HT-29 (cell line): Measurements from ENCODE around the gene GPR149. TPM values are rescaled to one million over a fixed set of nuclear protein-coding genes. Genes with fewer than 3 reads are reported as not detected.
"Not testable (repeated sequence)": the region's sequence is repeated elsewhere in the genome, so short reads cannot be mapped to it uniquely, and the experiment has no call there.

Source experiments
- DNase-seq: peaks from one replicate; pipeline ENCODE4 v3.0.0-alpha.2; 2015; ENCODE audit warnings: low spot score
- total RNA-seq: library from RNA; depleted of rRNA; stranded (reverse); fragments of >200 nt; shearing (Covaris generic); gene quantifications from 2 replicates; pipeline ENCODE4 v1.2.3, GENCODE V29; 2014; rRNA removed

GPR149 gene, protein sequence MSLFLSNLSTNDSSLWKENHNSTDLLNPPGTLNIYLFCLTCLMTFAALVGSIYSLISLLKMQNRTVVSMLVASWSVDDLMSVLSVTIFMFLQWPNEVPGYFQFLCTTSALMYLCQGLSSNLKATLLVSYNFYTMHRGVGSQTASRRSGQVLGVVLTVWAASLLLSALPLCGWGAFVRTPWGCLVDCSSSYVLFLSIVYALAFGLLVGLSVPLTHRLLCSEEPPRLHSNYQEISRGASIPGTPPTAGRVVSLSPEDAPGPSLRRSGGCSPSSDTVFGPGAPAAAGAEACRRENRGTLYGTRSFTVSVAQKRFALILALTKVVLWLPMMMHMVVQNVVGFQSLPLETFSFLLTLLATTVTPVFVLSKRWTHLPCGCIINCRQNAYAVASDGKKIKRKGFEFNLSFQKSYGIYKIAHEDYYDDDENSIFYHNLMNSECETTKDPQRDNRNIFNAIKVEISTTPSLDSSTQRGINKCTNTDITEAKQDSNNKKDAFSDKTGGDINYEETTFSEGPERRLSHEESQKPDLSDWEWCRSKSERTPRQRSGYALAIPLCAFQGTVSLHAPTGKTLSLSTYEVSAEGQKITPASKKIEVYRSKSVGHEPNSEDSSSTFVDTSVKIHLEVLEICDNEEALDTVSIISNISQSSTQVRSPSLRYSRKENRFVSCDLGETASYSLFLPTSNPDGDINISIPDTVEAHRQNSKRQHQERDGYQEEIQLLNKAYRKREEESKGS
- not detected in 2 replicates for total RNA-seq

DNA sequence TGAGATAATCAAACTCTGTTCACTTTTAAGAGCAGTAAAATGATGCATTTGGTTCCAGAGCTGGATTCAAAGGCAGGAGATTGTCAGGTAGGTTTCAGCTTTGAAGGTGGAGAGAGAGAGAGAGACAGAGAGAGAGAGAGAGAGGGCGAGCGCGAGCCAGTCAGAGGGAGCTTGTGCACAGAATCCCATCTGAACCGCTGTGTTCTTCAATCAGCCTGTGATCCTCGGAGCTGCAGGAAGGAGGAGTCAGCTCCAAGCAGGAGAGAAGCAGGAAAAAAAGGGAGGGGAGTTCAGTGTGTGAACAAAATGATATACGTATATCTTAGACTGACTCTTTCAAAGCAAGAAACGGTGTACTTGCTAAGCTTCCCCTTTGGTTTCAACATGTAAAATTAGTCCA lies at the start of gene GPR149:
GPR149 (minus strand) TSS at position 177 of the 400 bp plus-strand sequence. CDS start 575 bp downstream, outside the sequence.
- DNase-seq: no peak

- DNase-seq: no peak
Observed at GRCh38 chr3:154473769-154474168, 43.8 kb upstream of the GPR149 start.

DNA sequence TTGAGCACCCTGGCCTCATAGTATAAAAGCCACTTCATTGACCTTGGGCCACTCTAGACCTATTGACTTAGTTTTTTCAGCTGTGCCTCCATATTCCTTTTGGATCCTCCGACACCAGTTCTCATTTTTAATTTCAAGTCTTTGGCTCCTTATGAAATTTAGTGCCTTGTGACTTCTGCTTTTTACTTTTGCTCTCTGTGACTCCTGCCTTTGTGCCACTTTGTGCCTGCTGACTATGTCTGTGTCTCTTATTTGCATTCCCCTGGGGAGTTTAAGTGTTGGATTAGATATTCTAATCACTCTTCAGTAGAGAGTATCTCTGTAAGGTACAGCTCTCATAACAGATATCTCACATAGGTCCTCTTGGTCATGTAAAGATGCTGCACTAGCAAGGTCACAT lies 39.6 kb upstream of the GPR149 start:
- no peak for DNase-seq

DNA sequence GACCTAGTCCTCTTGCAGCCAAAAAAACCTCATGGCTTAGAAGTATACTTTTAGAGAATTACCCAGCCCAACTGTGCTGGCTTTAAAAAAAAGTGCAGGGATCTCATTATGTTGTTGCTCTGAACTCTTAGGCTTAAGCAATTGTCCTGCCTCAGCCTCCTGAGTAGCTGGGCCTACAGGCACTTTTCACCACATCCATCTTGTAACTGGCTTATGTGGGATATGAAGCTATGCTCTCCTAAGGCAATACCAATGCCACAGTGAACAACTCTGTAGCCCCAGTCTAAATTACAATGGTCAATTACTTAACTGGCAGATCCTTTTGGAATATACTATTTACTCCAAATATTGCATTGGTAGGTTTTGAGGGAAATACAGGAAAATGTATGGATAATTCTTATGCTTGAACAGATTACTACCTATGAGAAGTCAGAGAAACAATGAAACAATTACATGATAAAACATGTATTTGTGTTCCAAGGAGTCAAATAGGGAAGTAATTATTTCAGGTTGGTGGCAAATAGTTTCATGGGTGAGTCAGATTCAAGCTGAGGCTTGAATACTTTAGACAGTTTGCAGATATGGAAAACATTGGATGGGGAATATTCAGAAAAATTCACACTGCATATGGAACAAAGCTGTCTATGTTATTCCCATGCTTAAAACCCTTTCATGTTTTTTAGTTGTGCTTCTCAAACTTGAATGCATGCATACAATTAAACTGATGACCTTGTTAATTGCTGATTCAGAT lies 34.6 kb upstream of the GPR149 start:
- DNase-seq: no peak

DNA sequence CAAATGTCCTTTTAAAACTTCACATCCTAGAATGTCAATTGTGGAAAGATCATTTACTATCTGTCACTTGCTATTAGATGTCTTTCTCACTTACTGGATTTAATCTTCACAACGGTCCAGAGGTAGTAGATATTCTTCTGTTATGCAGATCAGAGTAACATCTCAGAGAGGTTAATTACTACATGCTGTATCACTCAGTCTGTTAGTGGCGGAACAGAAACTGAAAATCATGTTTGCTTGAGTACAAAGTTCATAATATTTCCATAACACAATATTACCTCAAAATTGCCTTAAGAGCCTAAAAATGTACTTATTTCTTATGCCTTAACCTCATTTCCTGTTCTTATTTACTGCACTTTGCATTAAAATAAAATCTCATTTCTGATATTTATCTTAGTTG lies 28.6 kb upstream of the GPR149 start:
- DNase-seq: no peak

DNA sequence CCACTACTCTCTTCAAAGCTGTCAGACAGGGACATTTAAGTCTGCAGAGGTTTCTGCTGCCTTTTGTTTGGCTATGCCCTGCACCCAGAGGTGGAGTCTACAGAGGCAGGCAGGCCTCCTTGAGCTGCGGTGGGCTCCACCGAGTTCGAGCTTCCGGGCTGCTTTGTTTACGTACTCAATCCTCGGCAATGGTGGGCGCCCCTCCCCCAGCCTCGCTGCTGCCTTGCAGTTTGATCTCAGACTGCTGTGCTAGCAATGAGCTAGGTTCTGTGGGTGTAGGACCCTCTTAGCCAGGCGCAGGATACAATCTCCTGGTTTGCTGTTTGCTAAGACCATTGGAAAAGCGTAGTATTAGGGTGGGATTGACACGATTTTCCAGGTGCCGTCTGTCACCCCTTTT lies 9.1 kb upstream of the GPR149 start:
- DNase-seq: not testable (repeated sequence)

GRCh38 chr3:154431043-154431442 lies 1.1 kb upstream of the GPR149 start:
- DNase-seq: no peak

GRCh38 chr3:154428286-154429206 lies 1.4 kb downstream of the GPR149 start:
- DNase-seq: no peak

- DNase-seq: no peak
Observed at GRCh38 chr3:154427685-154428285, 2.2 kb downstream of the GPR149 start.

DNA sequence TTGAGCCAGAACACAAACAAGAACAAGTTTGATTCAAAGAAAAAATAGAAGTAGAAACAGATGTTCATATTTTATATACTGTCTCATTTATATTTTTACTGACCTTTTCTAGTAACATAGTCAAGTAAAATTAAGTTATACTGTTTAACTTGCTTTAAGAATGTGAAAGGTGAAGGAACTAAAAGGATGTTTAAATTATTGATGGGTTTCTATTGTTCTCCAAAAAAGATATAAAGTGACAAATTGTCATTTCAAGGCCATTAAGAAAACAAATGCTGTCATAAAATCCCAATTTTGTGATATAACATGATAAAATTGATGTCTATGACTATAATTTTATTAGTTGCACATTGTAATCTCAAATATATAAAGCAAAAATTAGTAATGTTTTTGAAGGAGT lies 7.3 kb downstream of the GPR149 start:
- DNase-seq: no peak

DNA sequence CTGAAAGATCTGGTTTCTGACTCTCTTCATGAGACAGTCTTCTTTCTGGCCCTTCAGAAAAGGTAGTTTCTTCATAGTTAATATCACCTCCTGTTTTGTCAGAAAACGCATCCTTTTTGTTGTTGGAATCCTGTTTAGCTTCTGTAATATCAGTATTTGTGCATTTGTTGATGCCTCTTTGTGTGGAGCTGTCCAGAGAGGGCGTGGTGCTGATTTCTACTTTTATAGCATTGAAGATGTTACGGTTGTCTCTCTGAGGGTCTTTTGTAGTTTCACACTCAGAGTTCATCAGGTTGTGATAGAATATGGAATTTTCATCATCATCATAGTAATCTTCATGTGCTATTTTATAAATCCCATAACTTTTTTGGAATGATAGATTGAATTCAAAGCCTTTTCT lies 8.9 kb downstream of the GPR149 start:
- peak; percentile 19 for DNase-seq

- DNase-seq: no peak
Observed at GRCh38 chr3:154398084-154398967, 31.7 kb downstream of the GPR149 start.

GRCh38 chr3:154389861-154390260 lies 40.1 kb downstream of the GPR149 start:
- DNase-seq: no peak

GRCh38 chr3:154384479-154384878 lies 45.5 kb downstream of the GPR149 start:
- DNase-seq: no peak

DNA sequence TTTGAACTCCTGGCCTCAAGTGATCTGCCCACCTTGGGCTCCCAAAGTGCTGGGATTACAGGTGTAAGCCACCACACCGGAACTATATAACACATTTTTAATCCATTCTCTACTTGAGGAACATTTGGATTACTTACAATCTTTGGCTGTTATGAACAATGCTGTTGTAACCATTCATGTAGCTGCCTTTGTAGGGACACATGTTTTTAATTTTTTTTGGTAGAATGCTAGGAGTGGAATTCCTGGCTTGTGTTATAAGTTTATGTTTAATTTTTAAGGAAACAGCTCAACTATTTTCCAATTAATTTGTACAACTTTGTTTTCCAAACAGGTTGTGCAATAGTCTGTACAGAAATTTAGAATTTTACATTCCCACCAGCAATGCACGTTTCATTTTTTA lies 51.7 kb downstream of the GPR149 start:
- DNase-seq: no peak

- no peak for DNase-seq
Observed at GRCh38 chr3:154367221-154367620, 62.8 kb downstream of the GPR149 start.

- peak; percentile 57 for DNase-seq
Observed at GRCh38 chr3:154364849-154365248, 65.1 kb downstream of the GPR149 start.

DNA sequence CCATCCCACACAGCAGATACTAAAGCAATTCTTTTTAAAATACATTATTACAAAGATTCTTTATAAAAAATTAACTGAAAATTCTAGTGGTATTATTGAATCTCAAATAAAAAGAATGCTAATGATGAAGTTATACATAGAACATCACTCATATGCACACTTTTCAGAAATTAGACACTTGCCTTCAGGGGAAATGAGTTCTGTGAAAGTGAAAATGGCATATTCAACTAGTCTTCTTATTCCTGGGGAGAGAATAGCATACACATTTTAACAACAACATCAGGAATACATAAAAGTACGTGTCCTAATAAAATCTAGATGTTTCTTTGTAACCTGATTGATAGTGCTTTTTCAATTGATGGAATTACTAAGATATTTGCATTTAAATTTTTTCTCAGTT lies 68.9 kb downstream of the GPR149 start:
- no peak for DNase-seq

GRCh38 chr3:154356009-154356408 lies 74.0 kb downstream of the GPR149 start:
- DNase-seq: peak; percentile 74

- DNase-seq: no peak
Observed at GRCh38 chr3:154349223-154349622, 80.8 kb downstream of the GPR149 start.
